HFFc6 (cell line): ENCODE results near the gene SPEN. TPM values are rescaled to one million over a fixed set of nuclear protein-coding genes. Genes with fewer than 3 reads are reported as not detected.

ENCODE experiments used
- DNase-seq: peaks from one replicate; pipeline ENCODE4 v3.0.0-alpha.2; 2018
- H3K27ac Mint-ChIP-seq: 2 replicates; pipeline ENCODE4 v1.8.0; 2020; ENCODE audit warnings: mild to moderate bottlenecking, mixed read lengths
- H3K27me3 Mint-ChIP-seq: 2 replicates; pipeline ENCODE4 v1.8.0; 2021; ENCODE audit warnings: mild to moderate bottlenecking, moderate library complexity, mixed read lengths; ENCODE audit not compliant: insufficient read depth
- H3K36me3 Mint-ChIP-seq: 2 replicates; pipeline ENCODE4 v1.8.0; 2021; ENCODE audit warnings: low read depth, mixed read lengths
- H3K4me1 Mint-ChIP-seq: 2 replicates; pipeline ENCODE4 v1.8.0; 2020; ENCODE audit warnings: low read depth, mixed read lengths
- H3K4me3 Mint-ChIP-seq: 2 replicates; pipeline ENCODE4 v1.8.0; 2020; ENCODE audit warnings: mild to moderate bottlenecking, moderate library complexity, mixed read lengths
- H3K9me3 Mint-ChIP-seq: 2 replicates; pipeline ENCODE4 v1.8.0; 2020; ENCODE audit warnings: mild to moderate bottlenecking, mixed read lengths
- CTCF ChIP-seq: fragments of 200-600 bp; sonication (generic); IDR thresholded peaks from 2 replicates; pipeline ENCODE4 v1.5.0; 2021; ENCODE audit warnings: antibody characterized with exemption, mild to moderate bottlenecking
- total RNA-seq, 6 experiments: library from RNA; stranded (reverse); fragmentation: NEBNext Ultra II Directional; extraction: Animal tissue kit (Norgen Biotek cat#: 25700); gene quantifications; 2 replicates in 1 of 6; 3 replicates in 5 of 6; pipeline ENCODE4 v1.2.3, GENCODE V29; 2021

The SPEN gene
- total RNA-seq, 6 experiments from 2014 or later = 25.7 to 30.2 (median 27.6) TPM

GRCh38 chr1:15928971-15929965 lies 81.8 kb downstream of the SPEN start:
- H3K27me3 Mint-ChIP-seq = no peaks in the 10 kb centered on the region; the same call in none of the 2 replicates
- H3K27ac Mint-ChIP-seq = no peak overlapping the region
- DNase-seq = no peak
- no peak for TF ChIP-seq CTCF
- no peaks in the 10 kb centered on the region for H3K9me3 Mint-ChIP-seq
- no peak overlapping the region for H3K4me3 Mint-ChIP-seq
- peaks cover 11% of the 10 kb centered on the region for H3K4me1 Mint-ChIP-seq
- H3K36me3 Mint-ChIP-seq = peaks cover 66% of the 10 kb centered on the region

DNA sequence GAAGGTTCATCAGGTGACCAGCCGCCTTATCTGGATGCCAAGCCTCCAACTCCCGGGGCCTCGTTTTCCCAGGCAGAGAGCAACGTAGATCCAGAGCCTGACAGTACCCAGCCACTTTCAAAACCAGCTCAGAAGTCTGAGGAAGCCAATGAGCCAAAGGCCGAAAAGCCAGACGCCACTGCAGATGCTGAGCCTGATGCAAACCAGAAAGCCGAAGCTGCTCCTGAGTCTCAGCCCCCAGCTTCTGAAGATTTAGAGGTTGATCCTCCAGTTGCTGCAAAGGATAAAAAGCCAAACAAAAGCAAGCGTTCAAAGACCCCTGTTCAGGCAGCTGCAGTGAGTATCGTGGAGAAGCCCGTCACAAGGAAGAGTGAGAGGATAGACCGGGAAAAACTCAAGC lies 83.9 kb downstream of the SPEN start:
- H3K27ac Mint-ChIP-seq = no peak overlapping the region
- TF ChIP-seq CTCF = no peak
- H3K4me1 Mint-ChIP-seq = no peaks in the 10 kb centered on the region
- H3K4me3 Mint-ChIP-seq = no peak overlapping the region
- H3K9me3 Mint-ChIP-seq = no peaks in the 10 kb centered on the region
- no peak for DNase-seq
- H3K27me3 Mint-ChIP-seq = peaks cover 1% of the 10 kb centered on the region
- H3K36me3 Mint-ChIP-seq = peaks cover 68% of the 10 kb centered on the region

DNA sequence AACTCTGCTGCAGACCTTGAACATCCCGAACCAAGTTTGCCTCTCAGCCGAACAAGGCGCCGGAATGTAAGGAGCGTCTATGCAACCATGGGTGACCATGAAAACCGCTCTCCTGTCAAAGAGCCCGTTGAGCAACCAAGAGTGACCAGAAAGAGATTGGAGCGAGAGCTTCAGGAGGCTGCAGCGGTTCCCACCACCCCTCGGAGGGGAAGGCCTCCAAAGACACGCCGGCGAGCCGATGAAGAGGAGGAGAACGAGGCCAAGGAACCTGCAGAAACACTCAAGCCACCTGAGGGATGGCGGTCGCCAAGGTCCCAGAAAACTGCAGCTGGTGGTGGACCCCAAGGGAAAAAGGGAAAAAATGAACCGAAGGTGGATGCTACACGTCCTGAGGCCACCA lies 84.4 kb downstream of the SPEN start:
- Mint-ChIP-seq H3K9me3 (no peaks in the 10 kb centered on the region), H3K27me3 (peaks cover 4% of the 10 kb centered on the region), H3K4me3 (no peak overlapping the region), H3K27ac (no peak overlapping the region), H3K36me3 (peaks cover 68% of the 10 kb centered on the region), H3K4me1 (no peaks in the 10 kb centered on the region)
- TF ChIP-seq CTCF = no peak
- no peak for DNase-seq

DNA sequence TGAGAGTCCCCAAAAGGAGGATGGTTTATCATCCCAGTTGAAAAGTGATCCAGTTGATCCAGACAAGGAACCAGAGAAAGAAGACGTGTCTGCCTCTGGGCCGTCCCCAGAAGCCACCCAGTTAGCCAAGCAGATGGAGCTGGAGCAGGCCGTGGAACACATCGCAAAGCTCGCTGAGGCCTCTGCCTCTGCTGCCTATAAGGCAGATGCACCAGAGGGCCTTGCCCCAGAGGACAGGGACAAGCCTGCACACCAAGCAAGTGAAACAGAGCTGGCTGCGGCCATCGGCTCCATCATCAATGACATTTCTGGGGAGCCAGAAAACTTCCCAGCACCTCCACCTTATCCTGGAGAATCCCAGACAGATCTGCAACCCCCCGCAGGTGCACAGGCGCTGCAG lies 85.1 kb downstream of the SPEN start:
- Mint-ChIP-seq H3K4me1 (peaks cover 6% of the 10 kb centered on the region), H3K4me3 (no peak overlapping the region), H3K27me3 (peaks cover 10% of the 10 kb centered on the region), H3K9me3 (no peaks in the 10 kb centered on the region), H3K27ac (no peak overlapping the region), H3K36me3 (peaks cover 73% of the 10 kb centered on the region)
- TF ChIP-seq CTCF = no peak
- no peak for DNase-seq

- H3K9me3 Mint-ChIP-seq = no peaks in the 10 kb centered on the region
- H3K27ac Mint-ChIP-seq = no peak overlapping the region
- H3K36me3 Mint-ChIP-seq = peaks cover 66% of the 10 kb centered on the region
- H3K27me3 Mint-ChIP-seq = peaks cover 14% of the 10 kb centered on the region
- no peak for TF ChIP-seq CTCF
- no peak overlapping the region for H3K4me3 Mint-ChIP-seq
- DNase-seq = no peak
- H3K4me1 Mint-ChIP-seq = peaks cover 12% of the 10 kb centered on the region
Measured at GRCh38 chr1:15933684-15934083, 86.2 kb downstream of the SPEN start.
